Measurements from ENCODE around the gene DAPK1. TPM values are rescaled to one million over a fixed set of nuclear protein-coding genes. Genes with fewer than 3 reads are reported as not detected.

DAPK1 gene
- total and polyA plus RNA-seq, 2 donors (not counting 3 experiments of a cell fraction or from before 2014, with no cell fraction given), result 58.9 to 119 TPM

DNA sequence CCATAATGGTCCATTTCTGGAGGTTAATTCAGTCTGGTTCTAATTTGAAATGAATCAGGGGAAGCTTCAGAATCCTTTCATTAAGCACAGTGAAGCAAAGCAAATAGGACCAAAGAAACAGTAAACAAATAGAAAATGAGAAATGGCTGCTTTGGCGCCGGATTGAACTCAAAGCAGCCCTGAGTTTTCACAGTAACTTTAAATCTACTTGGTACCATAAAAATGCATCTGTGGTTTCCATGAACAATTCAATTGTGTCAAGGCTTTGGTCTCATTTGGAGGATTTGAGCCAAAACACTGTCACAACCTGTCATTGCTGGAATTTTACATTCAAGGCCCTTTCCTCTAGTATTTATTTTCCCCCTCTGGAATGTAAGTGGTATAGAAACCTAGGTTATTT, 25.9 kb upstream of the DAPK1 start:
- no peaks in the 10 kb centered on the region for H4K20me1 ChIP-seq (replicated peaks; ENCODE audit: control insufficient read depth, extremely low read depth, insufficient read depth, low read length)
- H3K9me3 ChIP-seq (replicated peaks; ENCODE audit: control insufficient read depth, insufficient read depth, low read length), result no peaks in the 10 kb centered on the region
- no peaks in the 10 kb centered on the region for H3K4me1 ChIP-seq (ENCODE audit: control insufficient read depth, extremely low read depth, insufficient read depth, low read length)
- H3K4me2 ChIP-seq (ENCODE audit: insufficient read depth, low read length), result no peak overlapping the region
- H3K9ac ChIP-seq (replicated peaks; ENCODE audit: extremely low read depth, insufficient read depth, low read length), result no peak overlapping the region
- CTCF ChIA-PET, result no interaction called here
- intact Hi-C loops (cut with micrococcal nuclease), result no loop called here
- POLR2A ChIA-PET, result no interaction called here
- dilution Hi-C loops (cut with MboI; ENCODE audit: extremely low pct_ligation_motif_present, low sequenced_read_pairs), result no loop called here
- no peaks in the 10 kb centered on the region for H3K9me1 ChIP-seq (replicated peaks; ENCODE audit: control insufficient read depth, extremely low read depth, insufficient read depth, low read length)
- no peak overlapping the region for H2AFZ ChIP-seq (ENCODE audit: low read depth, low read length)
- DNase-seq (ENCODE audit: low read depth, low spot score) (no peak), FAIRE-seq (no peak)
- no peak overlapping the region for H3K27ac ChIP-seq (ENCODE audit: insufficient read depth, low read depth, low read length)
- H3K4me3 ChIP-seq (replicated peaks in 1 of 3; ENCODE audit: insufficient read depth in 1 of 3, low read depth in 1 of 3, low read length in 3 of 3), result no peak overlapping the region
- H3K27me3 ChIP-seq (ENCODE audit: control insufficient read depth in 2 of 2, insufficient read depth in 2 of 2, low read length in 2 of 2), result no peaks in the 10 kb centered on the region
- no peaks in the 10 kb centered on the region for H3K79me2 ChIP-seq (ENCODE audit: control insufficient read depth, insufficient read depth, low read length)
- TF ChIP-seq, protein P1, sequence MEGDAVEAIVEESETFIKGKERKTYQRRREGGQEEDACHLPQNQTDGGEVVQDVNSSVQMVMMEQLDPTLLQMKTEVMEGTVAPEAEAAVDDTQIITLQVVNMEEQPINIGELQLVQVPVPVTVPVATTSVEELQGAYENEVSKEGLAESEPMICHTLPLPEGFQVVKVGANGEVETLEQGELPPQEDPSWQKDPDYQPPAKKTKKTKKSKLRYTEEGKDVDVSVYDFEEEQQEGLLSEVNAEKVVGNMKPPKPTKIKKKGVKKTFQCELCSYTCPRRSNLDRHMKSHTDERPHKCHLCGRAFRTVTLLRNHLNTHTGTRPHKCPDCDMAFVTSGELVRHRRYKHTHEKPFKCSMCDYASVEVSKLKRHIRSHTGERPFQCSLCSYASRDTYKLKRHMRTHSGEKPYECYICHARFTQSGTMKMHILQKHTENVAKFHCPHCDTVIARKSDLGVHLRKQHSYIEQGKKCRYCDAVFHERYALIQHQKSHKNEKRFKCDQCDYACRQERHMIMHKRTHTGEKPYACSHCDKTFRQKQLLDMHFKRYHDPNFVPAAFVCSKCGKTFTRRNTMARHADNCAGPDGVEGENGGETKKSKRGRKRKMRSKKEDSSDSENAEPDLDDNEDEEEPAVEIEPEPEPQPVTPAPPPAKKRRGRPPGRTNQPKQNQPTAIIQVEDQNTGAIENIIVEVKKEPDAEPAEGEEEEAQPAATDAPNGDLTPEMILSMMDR (IDR thresholded peaks at IDR 0.05; ENCODE audit: extremely low read depth in 1 of 2, insufficient read depth in 1 of 2, low read depth in 1 of 2, low read length in 2 of 2), result no peak
- TF ChIP-seq EZH2 (IDR thresholded peaks at IDR 0.05; ENCODE audit: borderline replicate concordance, low read depth, low read length, severe bottlenecking), result no peak
- no peaks in the 10 kb centered on the region for H3K36me3 ChIP-seq (ENCODE audit: control insufficient read depth in 2 of 2, extremely low read depth in 1 of 2, insufficient read depth in 2 of 2, low read length in 2 of 2)
- no TSS peak for BruUV-seq (replicated peaks)

DNA sequence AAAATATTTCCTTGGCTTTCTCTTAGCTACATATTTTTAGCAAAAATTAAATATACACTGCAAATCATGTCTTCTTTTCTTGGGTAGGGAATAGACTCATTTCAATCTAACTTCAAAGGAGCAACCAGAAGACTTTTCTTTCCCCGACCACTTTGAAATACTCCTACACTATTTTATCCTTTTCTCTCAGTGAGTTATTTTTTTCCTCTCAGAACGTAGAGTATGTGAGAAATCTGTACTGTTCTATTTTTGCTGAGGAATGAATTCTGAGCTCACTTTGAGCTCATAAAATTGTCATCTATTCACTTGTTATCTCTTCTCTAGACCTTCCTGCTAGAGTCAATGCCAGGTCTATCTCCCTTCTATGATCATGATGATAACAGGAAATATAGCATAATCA, 22.2 kb upstream of the DAPK1 start:
- FAIRE-seq (no peak), DNase-seq (ENCODE audit: low read depth, low spot score) (no peak)
- Histone ChIP-seq H3K4me1 (ENCODE audit: control insufficient read depth, extremely low read depth, insufficient read depth, low read length) (no peaks in the 10 kb centered on the region), H4K20me1 (replicated peaks; ENCODE audit: control insufficient read depth, extremely low read depth, insufficient read depth, low read length) (no peaks in the 10 kb centered on the region), H3K9ac (replicated peaks; ENCODE audit: extremely low read depth, insufficient read depth, low read length) (no peak overlapping the region), H3K79me2 (ENCODE audit: control insufficient read depth, insufficient read depth, low read length) (no peaks in the 10 kb centered on the region), H3K4me3 (replicated peaks in 1 of 3; ENCODE audit: insufficient read depth in 1 of 3, low read depth in 1 of 3, low read length in 3 of 3) (no peak overlapping the region), H3K9me3 (replicated peaks; ENCODE audit: control insufficient read depth, insufficient read depth, low read length) (no peaks in the 10 kb centered on the region), H3K4me2 (ENCODE audit: insufficient read depth, low read length) (no peak overlapping the region), H3K9me1 (replicated peaks; ENCODE audit: control insufficient read depth, extremely low read depth, insufficient read depth, low read length) (no peaks in the 10 kb centered on the region), H3K27ac (ENCODE audit: insufficient read depth, low read depth, low read length) (no peak overlapping the region), H3K36me3 (ENCODE audit: control insufficient read depth in 2 of 2, extremely low read depth in 1 of 2, insufficient read depth in 2 of 2, low read length in 2 of 2) (no peaks in the 10 kb centered on the region), H2AFZ (ENCODE audit: low read depth, low read length) (no peak overlapping the region), H3K27me3 (ENCODE audit: control insufficient read depth in 2 of 2, insufficient read depth in 2 of 2, low read length in 2 of 2) (no peaks in the 10 kb centered on the region)
- POLR2A ChIA-PET, result no interaction called here
- BruUV-seq (replicated peaks), result no TSS peak
- intact Hi-C loops (cut with micrococcal nuclease) (no loop called here), dilution Hi-C loops (cut with MboI; ENCODE audit: extremely low pct_ligation_motif_present, low sequenced_read_pairs) (no loop called here)
- TF ChIP-seq EZH2 (IDR thresholded peaks at IDR 0.05; ENCODE audit: borderline replicate concordance, low read depth, low read length, severe bottlenecking), result no peak
- TF ChIP-seq POLR2A (IDR thresholded peaks at IDR 0.05; ENCODE audit: low read depth, low read length), result no peak
- TF ChIP-seq, protein P1 (IDR thresholded peaks at IDR 0.05; ENCODE audit: extremely low read depth in 1 of 2, insufficient read depth in 1 of 2, low read depth in 1 of 2, low read length in 2 of 2), result no peak
- TF ChIP-seq, protein P2, sequence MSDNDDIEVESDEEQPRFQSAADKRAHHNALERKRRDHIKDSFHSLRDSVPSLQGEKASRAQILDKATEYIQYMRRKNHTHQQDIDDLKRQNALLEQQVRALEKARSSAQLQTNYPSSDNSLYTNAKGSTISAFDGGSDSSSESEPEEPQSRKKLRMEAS (IDR thresholded peaks at IDR 0.05; ENCODE audit: insufficient read depth, insufficient read length), result no peak
- TF ChIP-seq GATA2 (IDR thresholded peaks at IDR 0.05; ENCODE audit: insufficient read depth, insufficient read length, low read depth, low read length), result no peak
- no peak for TF ChIP-seq JUN (IDR thresholded peaks at IDR 0.05; ENCODE audit: borderline replicate concordance, insufficient read depth, insufficient read length, low read depth)
- no peak for TF ChIP-seq MYC (IDR thresholded peaks at IDR 0.05; ENCODE audit: low read depth, low read length)
- TF ChIP-seq POLR2AphosphoS5 (IDR thresholded peaks at IDR 0.05; ENCODE audit: insufficient read depth, low read depth, low read length), result no peak
- CTCF ChIA-PET, result interaction anchor here (1.1 kb wide), 1 partner anchor 22 kb away, joined by 3 read pairs; the partner anchor contains the start of gene DAPK1
